ENCODE results near the gene CGB7. TPM values are rescaled to one million over a fixed set of nuclear protein-coding genes. Genes with fewer than 3 reads are reported as not detected.

Gene CGB7
- total RNA-seq, 1 donor = under 0.01 TPM

DNA sequence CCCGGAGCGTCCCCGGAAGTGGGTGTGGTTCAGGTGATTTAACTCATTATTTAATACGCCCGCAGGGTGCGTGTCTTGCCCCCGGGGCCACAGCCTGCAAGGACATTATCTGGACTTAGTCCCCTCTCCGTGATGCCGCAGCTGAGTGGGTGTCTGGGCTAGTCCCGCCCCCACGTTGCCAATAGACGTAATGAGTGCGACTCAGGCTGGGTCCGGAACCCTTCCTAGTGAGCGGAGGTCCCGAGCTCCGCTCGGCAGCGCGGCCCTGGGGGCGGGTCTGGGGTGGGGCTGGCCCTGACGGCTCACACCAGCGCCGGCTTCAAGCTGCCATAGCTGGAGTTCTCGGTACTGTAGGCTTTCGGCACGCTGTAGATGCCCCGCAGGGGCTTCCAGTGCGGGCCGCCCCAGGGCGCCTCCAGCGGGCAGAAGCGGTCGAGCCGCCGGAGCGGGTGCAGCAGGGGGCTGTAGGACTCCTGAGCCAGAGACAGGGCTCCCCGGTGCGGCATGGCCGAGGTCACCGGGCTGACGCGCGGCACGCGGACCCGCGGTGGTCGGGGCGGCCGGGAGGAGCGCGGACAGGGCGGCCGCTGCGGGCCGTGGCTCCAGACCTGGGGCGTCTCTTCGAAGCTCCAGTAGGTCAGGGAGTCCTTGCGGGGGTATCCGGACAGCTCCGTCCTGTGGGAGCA, 39.7 kb downstream of the CGB7 start:
- H3K9me3 ChIP-seq (ENCODE audit: low read depth, low read length) = no peaks in the 10 kb centered on the region
- peaks cover 15% of the 10 kb centered on the region for H3K4me1 ChIP-seq (ENCODE audit: insufficient read depth, low read length)
- peak overlapping the region; percentile 77 for H3K4me2 ChIP-seq (ENCODE audit: insufficient read depth, low read length)
- peak; percentile 43 for TF ChIP-seq CTCF (IDR thresholded peaks at IDR 0.05; ENCODE audit: extremely low read depth, low read depth, low read length)
- no peak overlapping the region for H3K27ac ChIP-seq (ENCODE audit: low read depth, low read length)
- H3K4me3 ChIP-seq (ENCODE audit: insufficient read depth, low read length) = peak overlapping the region; percentile 70
- no peaks in the 10 kb centered on the region for H3K79me2 ChIP-seq (ENCODE audit: insufficient read depth, low read length)
- DNase-seq (ENCODE audit: insufficient read length, low spot score, missing footprints) = peak; percentile 98
- peak overlapping the region; percentile 23 for H2AFZ ChIP-seq (ENCODE audit: low read length)
- H3K27me3 ChIP-seq (ENCODE audit: insufficient read depth, low read length) = no peaks in the 10 kb centered on the region
- H4K20me1 ChIP-seq (ENCODE audit: insufficient read depth, low read length) = no peaks in the 10 kb centered on the region
- peaks cover 13% of the 10 kb centered on the region for H3K36me3 ChIP-seq (ENCODE audit: insufficient read depth, low read length)

DNA sequence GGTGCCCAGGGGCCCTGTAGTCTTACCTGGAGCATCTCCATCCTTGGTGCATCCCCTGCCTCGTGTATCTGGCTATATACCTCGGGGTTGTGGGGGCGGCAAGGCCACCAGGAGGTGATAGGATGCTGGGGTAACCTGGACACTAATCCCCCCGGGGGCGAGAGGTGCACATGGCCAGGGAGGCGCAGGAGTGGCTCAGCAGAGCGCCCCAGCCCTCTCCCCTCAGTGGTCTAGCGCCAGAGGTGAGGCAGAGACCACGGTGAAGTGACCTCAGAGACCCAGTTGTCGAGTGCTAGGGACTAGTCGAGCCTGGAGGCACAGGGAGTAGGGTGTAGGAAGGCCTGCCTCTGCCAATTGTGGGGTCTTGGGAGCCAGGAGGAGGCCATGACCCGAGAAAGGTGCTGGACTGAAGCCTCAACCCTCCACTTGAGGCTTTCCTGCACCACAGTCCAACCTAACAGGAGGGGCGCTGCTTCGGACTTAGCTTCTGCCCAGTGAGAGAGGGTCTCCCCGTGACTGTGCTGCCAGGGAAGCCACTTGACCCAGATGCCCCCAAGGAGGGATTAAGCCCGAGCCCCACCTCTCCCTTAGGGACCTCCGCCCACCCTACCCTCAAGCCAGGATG, 40.4 kb downstream of the CGB7 start, which contains the start of gene LHB:
TSS of gene LHB (minus strand) at position 51 of the 625 bp plus-strand sequence. CDS start at position 41, 10 bp downstream.
- no peaks in the 10 kb centered on the region for H3K9me3 ChIP-seq (ENCODE audit: low read depth, low read length)
- H3K4me2 ChIP-seq (ENCODE audit: insufficient read depth, low read length) = peak within 1 kb of the TSS; percentile 77
- no peak for TF ChIP-seq CTCF (IDR thresholded peaks at IDR 0.05; ENCODE audit: extremely low read depth, low read depth, low read length)
- DNase-seq (ENCODE audit: insufficient read length, low spot score, missing footprints) = peak; percentile 70
- no peaks in the 10 kb centered on the region for H3K79me2 ChIP-seq (ENCODE audit: insufficient read depth, low read length)
- H3K27ac ChIP-seq (ENCODE audit: low read depth, low read length) = no peak within 1 kb of the TSS
- no peaks in the 10 kb centered on the region for H3K27me3 ChIP-seq (ENCODE audit: insufficient read depth, low read length)
- H3K4me3 ChIP-seq (ENCODE audit: insufficient read depth, low read length) = peak within 1 kb of the TSS; percentile 70
- no peak within 1 kb of the TSS for H2AFZ ChIP-seq (ENCODE audit: low read length)
- peaks cover 15% of the 10 kb centered on the region for H3K4me1 ChIP-seq (ENCODE audit: insufficient read depth, low read length)
- no peaks in the 10 kb centered on the region for H4K20me1 ChIP-seq (ENCODE audit: insufficient read depth, low read length)
- H3K36me3 ChIP-seq (ENCODE audit: insufficient read depth, low read length) = peaks cover 20% of the 10 kb centered on the region

GRCh38 chr19:49016067-49016839, 41.3 kb downstream of the CGB7 start:
- Histone ChIP-seq H3K4me1 (ENCODE audit: insufficient read depth, low read length) (peaks cover 15% of the 10 kb centered on the region), H3K4me3 (ENCODE audit: insufficient read depth, low read length) (no peak overlapping the region), H3K27me3 (ENCODE audit: insufficient read depth, low read length) (no peaks in the 10 kb centered on the region), H3K9me3 (ENCODE audit: low read depth, low read length) (no peaks in the 10 kb centered on the region), H2AFZ (ENCODE audit: low read length) (no peak overlapping the region), H3K79me2 (ENCODE audit: insufficient read depth, low read length) (no peaks in the 10 kb centered on the region), H3K27ac (ENCODE audit: low read depth, low read length) (no peak overlapping the region), H4K20me1 (ENCODE audit: insufficient read depth, low read length) (no peaks in the 10 kb centered on the region), H3K36me3 (ENCODE audit: insufficient read depth, low read length) (peaks cover 26% of the 10 kb centered on the region), H3K4me2 (ENCODE audit: insufficient read depth, low read length) (no peak overlapping the region)
- DNase-seq (ENCODE audit: insufficient read length, low spot score, missing footprints) = peak; percentile 47
- no peak for TF ChIP-seq CTCF (IDR thresholded peaks at IDR 0.05; ENCODE audit: extremely low read depth, low read depth, low read length)

GRCh38 chr19:49014870-49015255, 42.7 kb downstream of the CGB7 start:
- no peak for TF ChIP-seq CTCF (IDR thresholded peaks at IDR 0.05; ENCODE audit: extremely low read depth, low read depth, low read length)

More at GRCh38 chr19:49014870-49015255, 42.7 kb downstream of the CGB7 start:
- Histone ChIP-seq H4K20me1 (ENCODE audit: insufficient read depth, low read length) (no peaks in the 10 kb centered on the region), H3K27me3 (ENCODE audit: insufficient read depth, low read length) (no peaks in the 10 kb centered on the region), H3K4me3 (ENCODE audit: insufficient read depth, low read length) (no peak overlapping the region), H3K4me1 (ENCODE audit: insufficient read depth, low read length) (peaks cover 15% of the 10 kb centered on the region), H3K4me2 (ENCODE audit: insufficient read depth, low read length) (no peak overlapping the region), H3K9me3 (ENCODE audit: low read depth, low read length) (no peaks in the 10 kb centered on the region), H3K36me3 (ENCODE audit: insufficient read depth, low read length) (peaks cover 33% of the 10 kb centered on the region), H3K27ac (ENCODE audit: low read depth, low read length) (no peak overlapping the region), H3K79me2 (ENCODE audit: insufficient read depth, low read length) (no peaks in the 10 kb centered on the region), H2AFZ (ENCODE audit: low read length) (no peak overlapping the region)
- DNase-seq (ENCODE audit: insufficient read length, low spot score, missing footprints) = peak; percentile 58

Measured in osteoblast (primary cell).